NCI-H2107 treated with DMSO at 0.1 percent for 48 hours (cell line): ENCODE measurements around the gene CADM1.

Experiments used
- DNase-seq: peaks from one replicate; lab custom pipeline; 2025; ENCODE audit not compliant: unreplicated experiment; lab: John Stamatoyannopoulos, UW

The CADM1 gene

DNA sequence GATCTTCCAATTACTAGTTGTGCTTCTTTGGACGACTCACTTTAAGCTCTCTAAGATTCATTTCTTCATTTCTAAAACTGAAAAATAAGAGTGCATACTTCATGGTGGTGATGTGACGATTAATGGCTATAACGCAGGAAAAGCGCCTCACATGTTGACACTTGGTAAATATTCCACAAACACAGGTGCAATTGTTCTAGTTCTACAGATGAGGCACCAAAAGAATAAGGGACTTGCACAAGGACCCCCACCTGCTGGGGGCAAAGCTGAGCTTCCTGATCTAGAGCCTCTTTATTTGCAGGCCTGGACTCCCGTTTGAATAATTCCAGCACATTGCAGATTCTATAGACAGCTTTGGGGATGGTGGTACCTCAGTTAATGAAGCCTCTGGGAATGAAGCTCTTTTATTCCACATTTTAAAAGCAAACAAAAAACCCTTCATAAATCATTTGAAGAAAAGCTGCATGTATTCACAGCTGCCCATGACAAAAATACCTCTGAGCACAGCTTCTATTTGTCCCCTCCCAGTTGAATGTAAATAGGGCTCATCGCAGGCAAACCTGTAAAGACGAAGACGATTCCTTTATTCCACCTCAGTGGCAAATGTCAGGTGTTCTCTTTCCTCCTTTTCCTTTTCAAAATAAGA, 14.9 kb upstream of the CADM1 start:
- DNase-seq = no peak

- DNase-seq = no peak
Observed at GRCh38 chr11:115515647-115516395, 11.6 kb upstream of the CADM1 start.

- DNase-seq = no peak
Observed at GRCh38 chr11:115506954-115507675, 2.9 kb upstream of the CADM1 start.

DNA sequence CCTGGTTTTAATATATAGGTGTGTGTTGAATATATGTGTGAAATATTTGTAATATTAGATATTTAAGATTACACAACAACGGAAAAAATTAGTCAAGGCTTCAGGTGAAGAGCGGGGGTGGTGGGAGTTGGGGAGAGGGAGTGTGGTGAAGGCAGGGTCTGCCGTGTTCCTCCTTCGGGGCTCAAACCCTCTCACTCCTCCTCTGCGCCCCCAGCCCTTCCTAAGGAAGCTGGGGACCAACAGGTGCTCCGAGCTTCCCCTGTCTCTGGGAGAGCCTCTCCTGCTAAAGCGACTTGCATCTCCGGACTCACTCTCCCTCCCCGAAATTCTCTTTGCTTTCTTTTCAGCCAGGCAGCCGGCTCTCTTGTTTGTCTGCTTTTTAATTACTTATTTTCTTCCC, 960 bp upstream of the CADM1 start:
- no peak for DNase-seq

DNA sequence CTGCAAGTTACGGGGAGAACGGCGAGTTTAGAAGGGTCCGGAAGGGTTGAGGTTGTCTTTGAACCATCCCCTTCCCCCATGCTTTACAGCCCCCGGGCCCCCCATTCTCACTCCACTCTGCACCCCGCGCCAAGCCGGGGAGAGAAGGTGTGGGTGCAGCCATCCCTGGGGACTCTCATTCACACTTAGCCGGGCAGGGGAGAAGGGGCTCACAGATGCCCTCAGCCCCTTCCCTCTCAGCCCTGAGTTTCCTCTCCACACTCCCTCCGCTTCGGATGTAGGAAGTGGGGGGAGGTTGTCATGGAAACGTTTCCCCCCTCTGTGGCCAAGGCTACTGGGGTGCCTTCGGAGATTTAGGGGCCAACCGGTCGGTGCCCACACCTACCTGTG, 334 bp downstream of the CADM1 start:
- no peak for DNase-seq

DNA sequence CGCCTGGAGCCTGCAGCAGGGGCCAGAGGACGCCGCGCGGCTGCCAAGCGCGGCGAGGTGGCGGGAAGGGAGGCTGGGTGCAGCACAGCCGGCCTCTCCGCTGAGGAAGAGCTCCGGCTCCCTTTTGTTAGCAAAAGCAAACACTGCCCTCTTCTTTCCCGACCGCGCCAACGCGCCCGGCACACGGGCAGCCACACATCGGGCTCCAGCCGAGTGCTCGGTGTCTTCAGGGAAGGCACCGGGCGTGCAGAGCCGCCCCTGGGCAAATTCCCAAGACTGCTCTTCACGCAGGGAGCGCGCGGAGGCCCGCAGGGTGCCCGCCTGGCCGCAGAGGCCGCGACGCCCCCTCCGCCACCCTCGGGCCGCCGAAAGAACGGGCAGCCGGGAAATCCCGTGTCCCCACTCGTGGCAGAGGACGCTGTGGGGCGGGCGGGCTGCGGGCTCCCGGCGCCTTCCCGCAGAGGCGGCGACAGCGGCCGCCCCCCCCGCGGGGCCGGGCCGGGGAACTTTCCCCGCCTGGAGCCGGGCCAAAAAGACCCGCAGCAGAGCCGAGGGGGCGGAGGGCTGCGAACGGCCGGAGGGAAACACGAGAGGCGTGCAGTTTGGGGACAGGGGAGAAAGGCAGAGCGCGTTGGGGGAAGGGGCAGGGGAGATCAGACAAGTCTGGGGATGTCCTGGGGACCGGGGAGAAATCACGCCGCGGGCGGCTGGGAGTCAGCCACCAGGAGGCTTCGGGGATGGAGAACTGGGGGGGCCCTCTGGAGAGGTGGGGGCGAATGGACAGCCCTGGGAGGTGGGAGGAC, 931 bp downstream of the CADM1 start:
- DNase-seq = peak; percentile 39

- no peak for DNase-seq
Observed at GRCh38 chr11:115502636-115503082, 1.6 kb downstream of the CADM1 start.

GRCh38 chr11:115501893-115502589, 2.2 kb downstream of the CADM1 start:
- DNase-seq = peak; percentile 11

DNA sequence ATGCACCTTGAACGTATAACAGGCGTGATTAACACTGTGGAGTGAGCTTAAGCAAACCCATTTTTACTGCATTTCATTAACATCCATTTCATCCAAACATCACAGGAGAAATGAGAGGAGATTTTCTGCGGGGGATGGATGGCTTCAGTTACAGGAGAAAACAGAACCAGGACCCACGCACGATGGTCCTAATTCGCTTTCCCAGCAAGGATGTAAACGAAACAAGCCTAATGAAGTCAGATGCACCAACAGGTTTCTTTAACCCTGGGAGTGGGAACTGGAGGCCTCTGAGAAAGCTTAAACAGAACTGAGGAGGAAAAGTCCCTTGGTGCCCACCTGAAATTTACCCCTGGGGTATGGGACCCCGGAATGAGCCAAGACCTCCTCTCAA, 2.7 kb downstream of the CADM1 start:
- DNase-seq = no peak

DNA sequence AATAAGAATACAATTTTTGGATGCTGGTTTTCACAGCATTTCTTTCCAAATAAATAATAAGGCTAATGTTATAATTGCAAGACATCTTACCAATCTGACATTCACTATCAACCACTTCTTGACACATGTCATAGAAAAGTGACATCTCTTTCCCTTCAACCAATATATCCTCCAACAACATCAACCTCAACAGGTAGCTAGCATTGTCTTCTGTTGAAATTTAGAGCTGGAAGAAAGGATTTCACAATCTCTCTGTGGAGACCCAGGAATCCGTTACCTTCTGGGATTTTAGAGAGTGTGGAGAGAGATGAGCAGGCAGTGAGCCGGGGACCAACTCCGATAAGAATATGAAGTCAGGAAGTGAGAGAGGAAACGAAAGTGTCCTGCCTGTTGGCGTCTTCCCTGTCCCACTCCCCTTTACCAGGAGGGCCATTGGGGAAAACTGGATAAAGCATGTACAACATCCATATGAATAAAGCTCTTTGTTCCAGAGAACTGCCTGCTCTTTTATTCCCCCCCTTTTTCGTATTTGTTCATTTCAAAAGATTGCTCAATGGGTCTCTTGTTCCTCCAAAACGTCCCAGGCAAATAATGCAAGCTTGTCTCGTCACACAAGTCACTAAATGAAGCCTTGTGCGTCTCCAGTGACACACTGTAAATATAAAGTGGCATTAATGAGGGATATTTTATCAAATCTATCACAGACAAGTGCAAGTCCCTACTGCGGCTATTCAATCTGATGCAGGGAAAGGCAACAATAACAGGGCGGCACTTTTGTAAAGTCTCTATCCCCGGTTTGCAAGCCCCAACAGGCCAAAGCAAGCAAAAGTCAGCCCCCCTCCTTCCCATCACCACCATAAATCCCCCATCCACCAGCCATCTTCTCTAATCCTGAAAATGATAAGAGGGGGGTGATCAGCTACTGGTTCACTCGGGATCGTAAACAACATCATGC, 3.4 kb downstream of the CADM1 start:
- no peak for DNase-seq

DNA sequence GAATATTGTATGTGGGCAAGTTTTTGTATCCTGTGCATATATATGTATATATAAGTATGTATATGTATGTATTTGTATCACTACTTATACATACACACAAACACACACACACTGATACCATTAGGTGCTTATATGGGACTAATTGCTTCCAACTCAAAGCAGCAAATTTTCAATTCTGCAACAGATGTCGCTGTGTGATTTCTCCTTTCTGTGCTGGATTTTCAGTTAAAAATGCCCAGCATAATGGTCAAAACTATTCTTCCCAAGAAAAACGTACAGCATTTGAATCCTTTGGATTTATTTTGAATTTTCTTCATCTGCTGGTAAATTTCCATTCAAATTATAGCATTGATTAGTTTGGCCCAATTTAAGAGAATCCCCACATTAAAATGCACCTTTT, 4.3 kb downstream of the CADM1 start:
- no peak for DNase-seq

GRCh38 chr11:115499241-115499799, 4.9 kb downstream of the CADM1 start:
- DNase-seq = no peak

DNA sequence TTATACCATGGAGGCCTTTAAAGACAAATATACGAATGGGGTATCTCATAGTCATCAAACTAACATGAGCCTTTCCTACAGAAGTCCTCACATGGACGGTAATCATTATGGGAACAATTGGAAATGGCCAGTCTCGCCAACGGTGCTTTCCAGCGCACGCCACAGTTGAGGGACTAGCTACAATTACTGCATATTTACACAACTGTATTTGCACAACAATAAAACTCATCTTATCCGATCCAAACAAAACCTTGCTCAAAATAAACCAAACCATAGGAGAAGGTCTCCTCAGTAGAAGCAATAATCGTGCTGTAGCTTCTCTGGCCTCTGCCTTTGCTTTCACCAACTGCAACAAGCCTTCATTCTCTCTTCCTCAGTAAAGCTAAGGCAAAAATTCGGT, 5.9 kb downstream of the CADM1 start:
- peak; percentile 29 for DNase-seq

- peak; percentile 30 for DNase-seq
Observed at GRCh38 chr11:115497303-115497702, 6.9 kb downstream of the CADM1 start.

DNA sequence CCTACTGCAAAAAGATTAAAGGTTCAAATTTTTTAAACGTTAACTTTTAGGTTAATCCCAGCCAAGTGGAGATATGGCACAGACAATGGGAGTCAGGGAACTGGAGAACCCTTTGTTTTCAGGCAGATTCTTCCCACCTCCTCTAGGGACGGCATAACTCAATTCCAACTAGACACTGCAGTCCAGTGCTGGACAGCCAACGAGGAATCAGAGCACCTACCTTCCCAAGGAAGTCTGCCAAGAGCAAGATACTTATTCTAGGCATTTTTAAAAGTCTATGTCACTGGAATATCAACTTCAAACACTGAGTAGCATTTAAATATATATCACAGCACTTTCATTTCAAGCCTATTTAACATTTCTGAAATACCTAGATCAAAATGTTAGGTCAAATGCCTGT, 7.3 kb downstream of the CADM1 start:
- no peak for DNase-seq

- no peak for DNase-seq
Observed at GRCh38 chr11:115493905-115494304, 10.3 kb downstream of the CADM1 start.

DNA sequence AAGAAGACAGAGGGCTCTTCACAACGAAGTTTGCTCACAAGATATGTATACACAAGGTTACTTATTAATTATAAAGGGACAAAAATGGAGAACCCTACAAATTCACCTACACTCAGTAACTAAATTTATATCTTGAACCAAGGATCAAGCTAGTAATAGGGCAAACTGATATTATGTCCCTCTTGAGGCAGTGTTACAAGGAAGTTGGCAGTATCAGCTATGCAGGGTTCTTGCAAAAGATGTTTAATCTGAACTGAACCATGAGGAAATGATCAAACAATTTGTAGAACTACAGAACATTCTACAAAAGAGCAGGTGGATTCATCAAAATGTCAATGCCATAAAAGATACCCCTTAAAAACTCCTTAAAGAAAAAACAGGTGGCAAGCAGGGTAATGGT, 10.7 kb downstream of the CADM1 start:
- no peak for DNase-seq

GRCh38 chr11:115489466-115489865, 14.7 kb downstream of the CADM1 start:
- DNase-seq = no peak

DNA sequence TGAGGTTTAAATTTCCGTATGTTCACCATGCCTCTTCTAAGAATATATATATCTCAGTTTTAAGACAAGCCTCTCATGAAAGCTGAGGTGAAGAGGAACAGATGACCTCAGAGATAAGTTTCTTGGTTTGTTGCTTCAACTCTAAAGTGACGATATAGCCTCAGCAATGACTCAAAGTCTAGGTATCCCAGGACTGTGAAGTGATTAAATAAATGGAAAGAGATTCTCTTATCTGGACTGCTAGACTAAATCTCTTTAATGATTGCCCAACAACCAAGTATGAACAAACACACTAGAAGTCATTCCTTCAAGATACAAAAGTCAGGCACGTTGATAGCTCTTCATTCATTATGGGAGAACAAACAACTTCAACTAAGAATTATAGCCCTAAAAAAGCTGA, 15.3 kb downstream of the CADM1 start:
- DNase-seq = no peak
